OCI-LY1 (cell line): Measurements from ENCODE around the gene ZMYND15.

Source experiments
- CTCF ChIP-seq: fragments of 200-600 bp; sonication (generic), shearing (Covaris generic); IDR thresholded peaks from 2 replicates; pipeline ENCODE4 v1.5.1; 2017; ENCODE audit warnings: mild to moderate bottlenecking, antibody characterized with exemption, low read length, moderate library complexity, mixed read lengths
- EZH2 ChIP-seq: fragments of 200-600 bp; sonication (generic), shearing (Covaris generic); IDR thresholded peaks from 2 replicates; pipeline ENCODE4 v1.8.0; 2017; ENCODE audit warnings: borderline replicate concordance, mixed run types, mild to moderate bottlenecking, antibody characterized with exemption, low read length, moderate library complexity, mixed read lengths

- TF ChIP-seq CTCF (no peak), EZH2 (no peak)
These were observed 1.9 kb downstream of the ZMYND15 start for GRCh38 chr17:4741544-4741943.
